ENCODE data around the gene EEF2K.
"Not testable (repeated sequence)": the region's sequence is repeated elsewhere in the genome, so short reads cannot be mapped to it uniquely, and the experiment has no call there.

EEF2K gene

DNA sequence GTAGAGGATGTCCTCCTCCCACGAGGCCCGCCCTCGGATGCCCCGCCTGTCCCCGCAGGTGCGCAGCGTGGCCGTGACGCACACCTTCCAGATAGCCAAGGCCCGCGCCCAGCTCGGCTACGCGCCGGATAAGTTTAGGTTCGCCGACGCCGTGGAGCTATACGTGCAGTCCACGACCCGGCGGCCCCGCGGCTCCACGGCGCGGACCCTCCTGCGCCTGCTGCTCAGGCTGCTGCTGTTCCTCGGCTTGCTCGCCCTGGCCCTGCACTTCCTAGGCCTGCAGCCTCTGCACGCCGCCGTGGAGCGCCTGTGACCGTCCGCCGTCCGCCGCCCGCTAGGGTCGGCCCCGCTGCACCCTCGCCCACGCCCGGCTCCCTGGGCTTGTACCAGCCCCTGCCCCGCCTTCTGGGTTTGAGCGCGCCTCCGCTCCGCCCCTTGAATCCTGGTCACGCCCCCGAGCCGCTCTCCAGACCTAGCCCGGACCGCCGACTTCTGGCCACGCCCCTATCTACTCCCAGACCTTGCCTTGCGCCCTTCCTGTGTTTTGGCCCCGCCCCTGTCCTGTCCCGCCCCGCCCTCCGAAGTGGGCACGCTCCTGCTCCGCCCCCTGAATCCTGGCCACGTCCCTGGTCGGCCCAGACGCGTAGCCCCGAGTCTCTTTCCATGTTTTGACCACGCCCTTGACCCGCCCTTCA lies 15.8 kb upstream of the EEF2K start:
- Histone ChIP-seq H3K4me1 (ENCODE audit: insufficient read depth, low read length) (peaks cover 11% of the 10 kb centered on the region; the same call in 1 of the 2 replicates), H3K36me3 (ENCODE audit: insufficient read depth, low read length) (no peaks in the 10 kb centered on the region)
- 1% methylated on average over 72 of the region's 72 CpGs for WGBS

GRCh38 chr16:22190776-22191531 lies 15.1 kb upstream of the EEF2K start:
- Histone ChIP-seq H3K27ac (ENCODE audit: low read depth, low read length) (peak overlapping the region; percentile 60; the same call in 1 of the 2 replicates), H3K9ac (ENCODE audit: low read depth, low read length) (peak overlapping the region; percentile 53; the same call in 1 of the 2 replicates), H3K27me3 (ENCODE audit: insufficient read depth, low read length) (peaks cover 13% of the 10 kb centered on the region; the same call in 1 of the 2 replicates), H3K36me3 (ENCODE audit: insufficient read depth, low read length) (no peaks in the 10 kb centered on the region), H3K4me3 (ENCODE audit: low read length) (peak overlapping the region; percentile 83), H3K4me1 (ENCODE audit: insufficient read depth, low read length) (peaks cover 13% of the 10 kb centered on the region; the same call in 1 of the 2 replicates), H3K9me3 (ENCODE audit: insufficient read depth, low read depth, low read length) (no peaks in the 10 kb centered on the region)
- WGBS: under 1% methylated on average over 43 of the region's 43 CpGs

More for the DNA sequence above, 15.8 kb upstream of the EEF2K start:
- peak overlapping the region; percentile 59; the same call in 1 of the 2 replicates for H3K9ac ChIP-seq (ENCODE audit: low read depth, low read length)
- H3K9me3 ChIP-seq (ENCODE audit: insufficient read depth, low read depth, low read length): no peaks in the 10 kb centered on the region
- peaks cover 13% of the 10 kb centered on the region; the same call in 1 of the 2 replicates for H3K27me3 ChIP-seq (ENCODE audit: insufficient read depth, low read length)
- peak overlapping the region; percentile 81 for H3K4me3 ChIP-seq (ENCODE audit: low read length)
- no peak overlapping the region for H3K27ac ChIP-seq (ENCODE audit: low read depth, low read length)

- Histone ChIP-seq H3K4me1 (ENCODE audit: insufficient read depth, low read length) (peaks cover 13% of the 10 kb centered on the region; the same call in 1 of the 2 replicates), H3K27ac (ENCODE audit: low read depth, low read length) (0 out of 2 replicates have a peak overlapping the region, but pooled peaks have one; percentile 54), H3K4me3 (ENCODE audit: low read length) (peak overlapping the region; percentile 83), H3K9me3 (ENCODE audit: insufficient read depth, low read depth, low read length) (no peaks in the 10 kb centered on the region), H3K9ac (ENCODE audit: low read depth, low read length) (peak overlapping the region; percentile 53; the same call in 1 of the 2 replicates), H3K27me3 (ENCODE audit: insufficient read depth, low read length) (peaks cover 13% of the 10 kb centered on the region; the same call in 1 of the 2 replicates), H3K36me3 (ENCODE audit: insufficient read depth, low read length) (no peaks in the 10 kb centered on the region)
- 39% methylated on average over 6 of the region's 9 CpGs for WGBS
These were observed 14.4 kb upstream of the EEF2K start for GRCh38 chr16:22191532-22192260.

- H3K4me3 ChIP-seq (ENCODE audit: low read length): peak overlapping the region; percentile 83; the same call in 1 of the 2 replicates
- no peaks in the 10 kb centered on the region for H3K36me3 ChIP-seq (ENCODE audit: insufficient read depth, low read length)
- peaks cover 13% of the 10 kb centered on the region; the same call in 1 of the 2 replicates for H3K4me1 ChIP-seq (ENCODE audit: insufficient read depth, low read length)
- H3K9me3 ChIP-seq (ENCODE audit: insufficient read depth, low read depth, low read length): no peaks in the 10 kb centered on the region
- H3K27ac ChIP-seq (ENCODE audit: low read depth, low read length): no peak overlapping the region
- WGBS: 76% methylated on average over 15 of the region's 16 CpGs
- H3K27me3 ChIP-seq (ENCODE audit: insufficient read depth, low read length): peaks cover 13% of the 10 kb centered on the region; the same call in 1 of the 2 replicates
- no peak overlapping the region for H3K9ac ChIP-seq (ENCODE audit: low read depth, low read length)
These were observed 13.6 kb upstream of the EEF2K start for GRCh38 chr16:22192261-22193062.

DNA sequence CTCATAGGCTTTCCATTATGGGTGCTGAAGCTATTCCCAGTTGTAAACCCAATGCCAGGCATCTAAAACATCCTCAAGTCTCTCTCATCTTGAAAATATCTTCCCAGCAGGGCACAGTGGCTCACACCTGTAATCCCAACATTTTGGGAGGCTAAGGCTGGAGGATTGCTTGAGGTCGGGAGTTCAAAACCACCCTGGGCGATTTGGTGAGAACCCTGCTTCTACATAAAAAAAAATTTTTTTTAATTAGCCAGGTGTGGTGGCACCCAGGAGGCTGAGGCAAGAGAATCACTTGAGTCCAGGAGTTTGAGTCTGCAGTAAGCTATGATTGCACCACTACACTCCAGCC lies 13.0 kb upstream of the EEF2K start:
- Histone ChIP-seq H3K4me3 (ENCODE audit: low read length) (no peak overlapping the region), H3K9me3 (ENCODE audit: insufficient read depth, low read depth, low read length) (no peaks in the 10 kb centered on the region), H3K27ac (ENCODE audit: low read depth, low read length) (no peak overlapping the region), H3K4me1 (ENCODE audit: insufficient read depth, low read length) (peaks cover 13% of the 10 kb centered on the region; the same call in 1 of the 2 replicates), H3K36me3 (ENCODE audit: insufficient read depth, low read length) (no peaks in the 10 kb centered on the region), H3K27me3 (ENCODE audit: insufficient read depth, low read length) (peaks cover 13% of the 10 kb centered on the region; the same call in 1 of the 2 replicates), H3K9ac (ENCODE audit: low read depth, low read length) (no peak overlapping the region)
- WGBS: 87% methylated on average over 2 of the region's 2 CpGs

DNA sequence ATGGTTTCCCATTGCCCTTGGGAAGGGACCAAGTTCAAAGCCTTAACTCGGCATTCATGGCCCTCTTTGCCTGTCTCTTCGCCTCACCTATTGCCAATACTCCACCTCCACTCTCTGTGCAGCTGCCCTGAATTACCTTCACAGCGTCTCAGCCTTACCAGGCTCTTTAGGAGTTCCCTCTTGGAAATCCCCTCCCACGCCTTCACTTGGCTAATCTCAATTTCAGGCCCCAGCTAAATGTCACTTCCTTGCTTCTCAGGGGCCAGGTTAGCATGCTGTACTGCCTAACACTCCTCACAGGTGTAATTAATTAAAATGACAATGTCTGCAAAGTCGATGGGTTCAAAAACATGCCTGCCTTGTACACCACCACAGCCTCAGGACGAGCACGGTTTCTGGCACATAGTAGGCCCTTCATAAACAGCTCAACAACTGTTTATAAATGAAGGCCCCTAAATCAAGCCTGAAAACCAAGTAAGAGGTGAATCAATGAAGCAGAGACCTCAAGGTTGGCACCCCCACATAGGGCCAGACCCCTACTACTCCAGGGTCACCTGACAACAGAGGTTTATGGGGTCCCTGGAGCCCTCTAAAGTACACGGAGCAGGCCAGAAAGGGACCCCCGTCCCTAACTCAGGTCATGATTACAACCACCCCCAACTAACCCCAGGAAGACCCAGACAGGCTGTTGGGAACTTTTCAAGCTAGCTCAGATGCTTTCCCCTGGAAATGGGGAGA lies 11.2 kb upstream of the EEF2K start:
- Histone ChIP-seq H3K9me3 (ENCODE audit: insufficient read depth, low read depth, low read length) (no peaks in the 10 kb centered on the region), H3K27me3 (ENCODE audit: insufficient read depth, low read length) (peaks cover 3% of the 10 kb centered on the region; the same call in 1 of the 2 replicates), H3K4me1 (ENCODE audit: insufficient read depth, low read length) (peaks cover 13% of the 10 kb centered on the region; the same call in 1 of the 2 replicates), H3K27ac (ENCODE audit: low read depth, low read length) (no peak overlapping the region), H3K36me3 (ENCODE audit: insufficient read depth, low read length) (no peaks in the 10 kb centered on the region), H3K4me3 (ENCODE audit: low read length) (no peak overlapping the region), H3K9ac (ENCODE audit: low read depth, low read length) (no peak overlapping the region)
- 92% methylated on average over 9 of the region's 9 CpGs for WGBS

DNA sequence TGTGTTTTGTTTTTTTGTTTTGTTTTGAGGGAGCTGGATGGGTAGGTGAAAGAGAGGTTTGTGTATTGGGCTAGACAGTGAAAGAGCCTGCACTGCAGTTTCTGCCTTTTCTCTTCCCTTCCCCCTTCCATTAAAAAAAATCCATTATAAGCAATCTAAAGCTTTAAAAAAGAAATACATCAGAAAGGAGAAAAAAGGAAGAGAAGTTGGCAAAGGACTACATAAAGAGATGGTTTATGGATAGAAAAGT lies 10.7 kb upstream of the EEF2K start:
- H3K4me1 ChIP-seq (ENCODE audit: insufficient read depth, low read length): peaks cover 14% of the 10 kb centered on the region; the same call in 1 of the 2 replicates
- H3K27me3 ChIP-seq (ENCODE audit: insufficient read depth, low read length): no peaks in the 10 kb centered on the region
- no peak overlapping the region for H3K4me3 ChIP-seq (ENCODE audit: low read length)
- H3K36me3 ChIP-seq (ENCODE audit: insufficient read depth, low read length): no peaks in the 10 kb centered on the region
- no peaks in the 10 kb centered on the region for H3K9me3 ChIP-seq (ENCODE audit: insufficient read depth, low read depth, low read length)
- no peak overlapping the region for H3K9ac ChIP-seq (ENCODE audit: low read depth, low read length)
- H3K27ac ChIP-seq (ENCODE audit: low read depth, low read length): no peak overlapping the region

- WGBS: 5% methylated on average over 35 of the region's 39 CpGs
- no peaks in the 10 kb centered on the region for H3K27me3 ChIP-seq (ENCODE audit: insufficient read depth, low read length)
- H3K9ac ChIP-seq (ENCODE audit: low read depth, low read length): peak overlapping the region; percentile 39
- H3K9me3 ChIP-seq (ENCODE audit: insufficient read depth, low read depth, low read length): no peaks in the 10 kb centered on the region
- no peaks in the 10 kb centered on the region for H3K36me3 ChIP-seq (ENCODE audit: insufficient read depth, low read length)
- peaks cover 14% of the 10 kb centered on the region; the same call in 1 of the 2 replicates for H3K4me1 ChIP-seq (ENCODE audit: insufficient read depth, low read length)
- H3K4me3 ChIP-seq (ENCODE audit: low read length): peak overlapping the region; percentile 78
- H3K27ac ChIP-seq (ENCODE audit: low read depth, low read length): no peak overlapping the region
These were observed 10.2 kb upstream of the EEF2K start for GRCh38 chr16:22195695-22196558.

- H3K4me3 ChIP-seq (ENCODE audit: low read length): peak overlapping the region; percentile 78; the same call in 1 of the 2 replicates
These were observed 9.4 kb upstream of the EEF2K start for GRCh38 chr16:22196559-22197168.

More at GRCh38 chr16:22196559-22197168, 9.4 kb upstream of the EEF2K start:
- H3K27me3 ChIP-seq (ENCODE audit: insufficient read depth, low read length); H3K27ac ChIP-seq (ENCODE audit: low read depth, low read length); H3K9ac ChIP-seq (ENCODE audit: low read depth, low read length); H3K36me3 ChIP-seq (ENCODE audit: insufficient read depth, low read length); H3K9me3 ChIP-seq (ENCODE audit: insufficient read depth, low read depth, low read length): not testable (repeated sequence)
- 78% methylated on average over 20 of the region's 20 CpGs for WGBS
- peaks cover 14% of the 10 kb centered on the region; the same call in 1 of the 2 replicates for H3K4me1 ChIP-seq (ENCODE audit: insufficient read depth, low read length)
